RPMI8226 (cell line): ENCODE measurements around the gene WWC1.
A peak's percentile ranks its signal among the peaks of the same experiment; 100 is the strongest.
"Not testable (repeated sequence)": the region's sequence is repeated elsewhere in the genome, so short reads cannot be mapped to it uniquely, and the experiment has no call there.

Experiments
- DNase-seq: peaks from one replicate; pipeline ENCODE4 v3.0.0-alpha.2; 2015

WWC1 gene

DNA sequence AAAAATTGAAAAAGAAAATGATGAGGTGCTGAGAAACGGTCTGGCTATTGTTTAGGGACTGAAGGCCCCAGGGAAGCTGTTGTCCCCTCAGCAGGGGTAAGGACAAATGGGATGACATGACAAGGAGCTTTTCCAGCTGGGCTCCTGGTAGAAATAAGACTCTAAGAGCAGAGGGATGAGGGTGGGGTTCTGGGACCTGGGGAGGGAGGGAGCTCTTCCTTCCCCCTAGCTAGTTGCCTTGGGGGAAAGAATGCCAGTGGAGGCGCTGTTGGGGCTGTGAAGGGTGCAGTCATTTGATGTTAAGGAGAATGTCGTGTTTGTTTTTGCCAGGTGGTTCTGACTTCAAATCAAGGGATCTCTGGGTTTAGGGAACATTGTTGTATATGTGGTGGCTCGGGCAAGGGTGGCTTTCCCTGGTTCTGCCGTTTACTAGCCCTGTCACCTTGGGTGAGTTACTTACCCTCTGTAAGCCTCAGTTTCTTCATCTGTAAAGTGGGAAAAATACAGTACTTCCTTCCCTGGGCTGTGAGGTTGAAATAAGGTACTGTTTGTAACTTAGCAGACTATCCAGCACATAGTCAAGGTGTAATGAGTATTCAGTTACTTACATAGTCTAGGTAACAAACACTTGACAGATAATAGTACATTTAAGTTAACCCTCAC is 47.8 kb downstream of the WWC1 start:
- no peak for DNase-seq

DNA sequence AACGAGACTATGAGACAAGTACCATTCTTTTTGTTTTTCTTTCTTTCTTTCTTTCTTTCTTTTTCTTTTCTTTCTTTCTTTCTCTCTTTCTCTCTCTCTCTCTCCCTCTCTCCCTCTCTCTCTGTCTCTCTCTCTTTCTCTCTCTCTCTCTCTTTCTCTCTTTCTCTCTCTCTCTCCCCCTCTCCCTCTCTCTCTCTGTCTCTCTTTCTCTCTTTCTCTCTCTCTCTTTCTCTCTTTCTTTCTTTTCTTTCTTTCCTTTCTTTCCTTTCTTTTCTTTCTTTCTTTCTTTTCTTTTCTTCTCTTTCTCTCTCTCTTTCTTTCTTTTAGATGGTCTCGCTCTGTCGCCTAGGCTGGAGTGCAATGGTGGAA is 48.3 kb downstream of the WWC1 start:
- not testable (repeated sequence) for DNase-seq

DNA sequence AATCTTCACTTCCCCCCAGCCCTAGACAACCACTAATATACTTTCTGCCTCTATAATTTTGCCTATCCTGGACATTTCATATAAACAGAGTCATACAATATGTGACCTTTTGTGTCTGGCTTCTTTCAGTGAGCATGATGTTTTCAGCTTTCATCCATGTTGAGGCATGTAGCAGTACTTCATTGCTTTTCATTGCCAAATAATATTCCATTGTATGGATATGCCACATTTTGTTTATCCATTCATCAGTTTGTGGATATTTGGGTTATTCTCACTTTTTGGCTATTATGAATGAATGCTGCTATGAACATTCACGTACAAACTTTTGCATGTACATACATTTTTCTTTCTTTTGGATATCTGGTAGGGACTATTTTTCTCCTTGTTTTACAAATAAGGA is 49.0 kb downstream of the WWC1 start:
- no peak for DNase-seq

DNA sequence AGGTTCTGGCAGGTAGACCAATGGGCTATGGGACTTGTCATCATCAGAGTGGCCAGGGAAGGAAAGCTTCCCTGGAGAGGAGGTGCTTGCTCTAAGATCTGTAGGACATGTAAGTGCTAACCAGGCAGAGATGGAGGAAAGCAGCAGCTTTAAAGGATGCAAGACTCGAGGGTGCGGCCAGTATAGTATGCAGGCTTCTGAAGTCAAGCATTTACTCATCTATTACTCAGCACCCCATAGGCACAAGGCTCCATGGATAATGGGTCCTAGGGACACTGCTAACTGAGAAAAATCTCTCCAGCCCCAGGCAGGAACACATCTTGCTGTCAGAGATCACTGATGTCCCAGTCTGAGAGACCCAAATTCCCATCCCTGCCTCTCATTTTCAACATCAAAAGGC is 49.7 kb downstream of the WWC1 start:
- no peak for DNase-seq

DNA sequence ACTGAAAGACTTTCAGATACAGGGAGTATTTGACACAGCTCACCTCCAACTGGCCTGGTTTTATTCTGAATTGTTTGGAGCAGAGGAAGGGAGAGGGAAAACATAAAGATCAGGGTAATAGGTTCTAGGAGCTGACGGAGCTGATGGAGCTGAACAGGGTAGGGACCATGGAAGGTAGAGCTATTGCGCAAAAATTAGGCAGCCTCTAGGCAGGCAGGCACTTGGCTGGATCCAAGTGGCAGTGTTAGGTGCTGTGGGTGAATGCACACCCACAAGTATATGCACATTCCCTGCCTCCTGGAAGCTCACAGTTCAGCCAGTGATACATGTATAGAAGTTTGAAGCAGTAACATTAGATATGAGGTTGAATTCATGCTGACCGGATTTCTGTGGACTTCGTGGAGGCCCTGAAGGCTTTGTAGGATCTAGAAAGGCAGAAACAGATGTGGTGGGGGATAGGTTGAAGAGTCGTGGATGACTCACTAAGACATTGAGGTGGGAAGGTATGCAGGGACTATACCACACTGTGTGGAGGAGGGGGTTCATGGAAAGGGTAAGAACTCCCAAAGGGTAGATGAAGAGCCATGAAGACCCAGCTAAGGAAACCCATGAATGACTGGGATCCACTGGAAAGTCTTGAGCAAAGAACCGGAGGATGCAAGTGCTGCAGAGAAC is 50.8 kb downstream of the WWC1 start:
- DNase-seq, result no peak

DNA sequence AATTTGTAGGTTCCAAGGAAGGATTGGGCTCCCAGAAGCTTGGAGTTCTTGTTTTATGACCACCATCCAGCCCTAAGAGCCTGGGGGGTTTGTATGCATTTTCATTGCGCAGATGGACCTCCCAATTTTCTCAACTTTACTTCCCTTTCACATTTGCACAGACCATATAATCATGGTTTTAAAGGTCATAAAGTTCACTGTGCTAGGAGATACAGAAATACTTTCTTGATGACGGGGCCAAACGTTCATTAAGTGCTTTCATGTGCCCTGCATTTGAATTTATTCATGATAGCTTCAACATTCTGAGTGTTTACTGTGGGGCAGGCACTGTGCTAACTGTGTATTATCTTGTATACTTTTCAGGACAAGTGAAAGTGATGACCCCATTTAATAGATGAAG is 51.5 kb downstream of the WWC1 start:
- no peak for DNase-seq

DNA sequence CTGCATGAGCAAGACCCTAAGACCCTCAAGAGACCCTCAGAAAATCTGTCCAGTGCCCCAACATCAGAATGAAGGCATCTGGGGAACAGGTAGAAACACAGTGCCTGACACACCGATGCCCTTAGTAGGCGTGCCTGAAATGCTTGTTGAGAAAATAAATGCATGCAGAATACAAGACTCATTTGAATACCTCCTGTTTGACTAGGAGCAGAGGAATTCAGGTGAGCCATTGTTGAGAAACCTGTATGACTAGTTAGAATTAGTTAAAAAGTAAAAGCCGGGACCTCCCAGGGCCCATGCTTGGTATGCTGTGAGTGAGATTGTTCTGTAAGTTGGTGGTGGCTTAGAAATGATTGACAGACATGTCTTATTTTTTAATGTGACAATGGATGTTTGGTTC is 55.0 kb downstream of the WWC1 start:
- DNase-seq, result no peak

DNA sequence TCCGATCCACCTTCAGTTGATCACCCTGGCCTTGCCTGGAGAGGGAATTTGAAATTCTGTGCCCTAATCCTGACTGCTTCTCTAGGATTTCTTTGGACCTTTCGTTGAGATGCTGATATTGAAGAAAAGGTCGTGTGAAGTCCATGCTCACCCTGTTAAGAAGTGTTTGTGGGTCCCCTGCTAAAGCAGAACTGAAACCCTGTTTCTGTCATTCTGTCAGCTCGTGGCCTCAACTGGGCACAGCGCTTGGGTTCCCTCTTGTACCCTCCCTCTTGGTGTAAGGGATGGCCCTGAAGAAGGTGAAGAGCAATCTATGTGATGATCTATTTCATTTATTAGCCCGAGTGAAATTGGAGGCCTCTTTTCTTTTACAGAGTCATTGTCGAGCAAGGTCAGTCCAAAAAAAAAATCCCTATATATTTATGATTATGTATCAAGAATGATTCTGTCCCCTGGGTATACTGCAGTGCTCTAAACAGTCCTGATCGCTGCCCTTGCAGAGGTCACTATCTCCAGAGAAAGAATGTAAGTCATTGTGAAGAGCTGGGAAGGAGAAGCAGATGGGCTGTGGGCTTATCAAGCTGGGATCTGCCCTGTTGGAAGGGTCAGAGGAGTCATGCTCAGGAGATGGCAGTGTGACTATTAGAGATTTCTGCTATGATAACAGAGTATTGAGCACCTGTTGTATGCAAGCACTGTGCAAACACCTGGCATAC is 56.1 kb downstream of the WWC1 start:
- peak; percentile 83 for DNase-seq

DNA sequence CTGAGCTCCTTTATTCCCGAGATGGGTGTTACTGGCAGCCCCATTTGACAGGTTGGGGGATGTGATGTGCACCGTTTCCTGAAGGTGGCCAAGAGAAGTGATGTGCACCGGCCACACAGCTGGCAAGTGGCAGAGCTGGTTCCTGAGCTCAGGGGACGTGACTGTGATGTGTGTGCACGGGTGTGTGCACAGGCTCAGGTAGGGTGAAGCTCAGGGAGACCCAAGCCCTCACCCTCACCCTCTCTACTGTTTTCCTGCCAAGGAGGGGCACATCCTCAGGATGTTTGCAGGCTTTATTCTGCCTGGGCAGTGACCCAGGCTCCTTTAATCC is 56.6 kb downstream of the WWC1 start:
- DNase-seq, result no peak

DNA sequence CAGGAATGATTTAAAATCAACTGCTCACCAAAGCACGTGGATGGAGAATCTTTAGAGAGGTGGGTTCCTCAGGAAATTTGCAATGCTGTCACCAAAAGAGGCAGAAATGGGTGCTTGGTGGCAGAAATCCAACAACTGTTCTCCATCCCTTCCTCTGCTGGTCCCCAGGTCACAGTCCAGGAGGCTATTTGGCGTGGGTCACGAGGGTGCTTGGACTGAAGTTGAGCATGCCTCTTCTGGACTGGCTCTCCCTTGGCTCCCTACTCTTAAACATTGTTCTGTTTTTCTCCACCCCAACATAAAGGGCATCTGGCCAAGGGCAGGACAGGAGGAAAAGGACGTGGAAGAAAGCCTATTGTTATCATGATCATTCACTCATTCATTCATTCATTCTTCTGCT is 58.9 kb downstream of the WWC1 start:
- no peak for DNase-seq

DNA sequence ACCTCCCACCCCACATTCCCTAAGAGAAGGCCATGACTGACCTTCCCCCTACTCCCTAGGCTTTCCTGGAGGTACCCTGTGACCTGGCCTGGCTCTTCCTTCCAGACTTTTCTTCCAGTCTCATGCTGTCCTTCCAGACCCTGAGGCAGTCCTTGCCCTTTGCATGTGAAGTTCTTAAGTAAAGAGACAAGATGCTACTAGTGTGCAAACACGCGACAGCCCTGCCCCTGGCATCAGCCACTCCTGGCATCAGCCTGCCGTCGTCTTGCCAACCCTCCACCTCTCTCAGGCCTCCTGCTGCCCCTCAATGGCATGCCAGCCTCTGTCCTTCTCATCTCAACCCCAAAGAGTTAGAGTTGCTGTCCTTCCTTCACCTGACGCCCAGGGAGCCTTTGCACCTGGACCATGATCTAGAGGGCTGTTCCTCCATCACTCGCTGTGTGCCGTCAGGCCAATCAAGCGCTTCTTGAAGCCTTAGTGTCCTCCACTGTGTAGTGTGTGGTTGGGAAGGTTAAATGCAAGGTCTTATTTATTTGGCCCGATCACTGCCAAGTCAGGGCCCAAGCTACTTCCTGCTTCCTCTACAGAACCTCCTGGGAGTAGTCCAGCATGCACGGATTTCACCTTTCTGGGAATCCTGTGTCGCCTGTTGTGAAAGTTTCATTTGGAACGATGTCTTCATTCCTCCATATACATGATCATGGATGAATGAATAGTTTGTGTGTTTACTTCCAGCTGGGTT is 61.9 kb downstream of the WWC1 start:
- no peak for DNase-seq

DNA sequence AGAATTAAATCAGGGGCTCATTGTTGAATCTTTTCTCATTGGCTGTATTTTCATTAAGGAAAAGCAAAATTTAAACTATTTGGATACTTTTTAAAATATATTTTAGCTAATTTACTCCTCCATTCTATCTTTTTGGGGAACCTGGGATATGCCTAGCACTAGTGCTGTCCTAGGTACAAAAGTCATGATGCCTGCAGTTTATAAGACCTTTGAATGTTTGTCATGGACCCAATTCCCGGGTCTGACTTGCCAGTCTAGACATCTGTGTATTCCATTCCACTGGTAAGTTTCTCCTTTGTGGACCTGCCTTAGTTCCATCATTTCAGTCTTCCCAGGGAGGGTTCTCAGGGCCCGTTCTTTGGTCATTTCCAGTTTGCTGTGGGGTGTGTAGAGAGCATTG is 63.0 kb downstream of the WWC1 start:
- DNase-seq, result no peak

DNA sequence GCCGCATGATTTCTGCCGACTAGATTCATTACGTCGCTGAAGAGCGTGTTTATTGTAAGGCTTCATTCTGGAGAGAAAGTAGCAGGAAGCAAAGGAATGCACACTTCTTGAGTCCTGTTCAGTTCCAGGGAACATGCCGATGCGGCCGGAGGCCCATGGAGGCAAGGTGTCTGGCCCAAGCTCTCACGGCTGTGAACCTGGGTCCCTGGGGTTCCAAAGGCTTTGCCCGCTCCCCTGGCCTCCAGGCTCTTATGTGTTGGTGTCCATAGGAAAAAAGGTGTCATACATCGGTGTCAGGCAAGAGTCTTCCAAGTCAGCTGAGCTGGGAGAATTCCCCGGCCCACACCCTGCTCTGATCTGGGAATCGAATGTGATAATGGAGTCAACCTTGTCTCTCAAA is 64.7 kb downstream of the WWC1 start:
- no peak for DNase-seq

DNA sequence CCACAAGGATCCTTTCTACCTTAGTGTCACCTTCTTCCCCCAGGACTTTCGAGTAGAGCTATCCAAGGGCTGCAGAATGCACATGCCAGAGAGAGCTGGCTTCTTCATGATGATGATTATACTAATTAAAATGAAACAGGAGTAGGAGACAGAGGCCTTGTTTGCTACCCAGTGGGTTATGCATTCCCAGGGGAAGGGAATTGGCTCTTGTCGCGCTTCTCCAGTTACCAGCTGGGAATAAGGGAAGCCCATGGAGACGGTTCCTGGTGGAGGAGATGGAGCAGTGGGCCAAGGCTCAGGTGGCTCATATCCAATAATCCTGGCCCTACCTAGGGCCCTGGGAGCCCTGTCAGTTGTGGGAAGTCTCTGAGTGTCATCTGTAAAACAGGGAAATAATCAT is 65.1 kb downstream of the WWC1 start:
- DNase-seq, result no peak

DNA sequence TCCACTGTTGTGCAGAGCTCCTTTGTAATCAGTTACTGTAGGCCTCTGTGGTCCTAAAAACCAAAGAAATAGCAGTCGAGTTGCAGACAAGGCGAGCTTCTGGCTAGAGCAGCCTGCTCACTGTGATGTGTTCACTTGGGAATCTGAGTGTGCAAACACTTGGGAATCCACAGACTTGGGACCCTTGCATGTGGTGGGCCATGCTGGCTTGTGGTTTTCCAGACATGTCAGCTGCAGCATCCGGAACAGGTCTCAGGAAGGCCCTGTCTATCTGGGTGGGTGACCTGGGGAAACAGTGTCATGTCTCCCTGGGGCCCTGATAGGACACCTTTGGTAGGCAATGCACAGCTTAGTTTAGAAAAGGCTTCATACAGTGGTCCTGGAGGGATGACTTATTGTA is 66.4 kb downstream of the WWC1 start:
- DNase-seq, result no peak

DNA sequence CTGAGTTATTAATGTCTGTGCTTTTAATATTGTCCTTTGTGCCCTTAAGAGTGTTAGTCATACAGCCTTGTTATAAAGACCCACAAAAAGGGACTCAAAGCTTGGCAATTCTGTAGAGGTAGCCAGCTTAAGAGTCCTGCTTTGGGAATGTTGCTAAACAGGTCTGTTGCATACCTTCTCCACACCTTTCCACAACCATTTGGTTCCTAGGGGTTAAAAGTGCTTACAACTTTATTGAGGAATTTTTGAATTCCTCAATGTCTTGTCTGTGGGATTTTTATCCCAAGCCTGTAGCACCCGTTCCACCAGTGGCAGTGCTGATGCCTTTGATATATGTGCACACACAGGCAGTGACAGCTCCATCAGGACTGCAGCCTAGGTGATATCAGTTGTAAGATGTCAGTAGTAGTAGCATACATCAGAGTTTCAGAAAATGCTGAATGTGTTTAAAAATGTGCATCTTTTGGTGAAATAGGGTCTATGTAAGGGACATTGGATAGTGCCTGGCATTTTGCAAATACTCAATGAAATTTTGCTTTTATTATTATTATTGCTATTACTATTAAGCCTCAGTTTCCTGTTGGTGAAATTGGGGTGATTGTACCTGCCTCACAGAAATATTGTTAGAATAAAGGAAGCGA is 68.5 kb downstream of the WWC1 start:
- no peak for DNase-seq

DNA sequence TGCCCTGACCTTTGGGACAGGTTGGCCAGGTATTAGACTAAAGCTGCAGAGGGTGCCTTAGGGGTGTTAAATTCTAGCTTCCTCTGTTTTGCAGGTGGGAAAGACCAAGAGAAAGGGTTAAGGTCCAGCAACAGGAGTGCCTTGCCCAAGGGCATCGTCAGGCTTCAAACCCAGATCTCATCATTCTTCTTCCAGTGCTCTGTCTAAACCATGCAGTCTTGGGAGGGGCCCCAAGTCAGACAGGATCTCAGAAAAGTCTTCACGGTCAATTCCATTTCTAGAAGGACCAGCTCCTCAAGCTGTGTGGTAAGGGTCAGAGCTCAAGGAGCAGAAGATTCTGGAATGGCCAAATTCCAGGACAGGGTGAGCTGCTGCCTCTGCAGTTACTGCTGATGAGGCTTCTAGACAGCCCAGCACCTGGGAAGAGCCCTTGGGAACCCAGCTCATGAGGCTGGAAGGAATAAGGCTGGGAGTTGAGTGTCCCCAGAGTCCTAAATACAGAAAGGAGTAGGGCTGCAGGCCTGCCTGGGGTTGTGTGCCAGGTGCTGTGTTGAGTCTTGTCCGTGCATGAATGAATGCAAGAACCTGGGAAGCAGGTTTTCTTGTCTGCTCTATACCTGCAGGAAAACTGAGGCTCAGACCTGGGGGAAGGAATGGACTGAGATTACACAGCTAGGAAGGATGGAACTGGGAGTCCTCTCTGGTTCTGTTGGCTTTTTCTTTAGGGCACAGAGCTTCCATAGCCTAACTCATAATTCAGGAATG is 69.3 kb downstream of the WWC1 start:
- DNase-seq, result no peak

DNA sequence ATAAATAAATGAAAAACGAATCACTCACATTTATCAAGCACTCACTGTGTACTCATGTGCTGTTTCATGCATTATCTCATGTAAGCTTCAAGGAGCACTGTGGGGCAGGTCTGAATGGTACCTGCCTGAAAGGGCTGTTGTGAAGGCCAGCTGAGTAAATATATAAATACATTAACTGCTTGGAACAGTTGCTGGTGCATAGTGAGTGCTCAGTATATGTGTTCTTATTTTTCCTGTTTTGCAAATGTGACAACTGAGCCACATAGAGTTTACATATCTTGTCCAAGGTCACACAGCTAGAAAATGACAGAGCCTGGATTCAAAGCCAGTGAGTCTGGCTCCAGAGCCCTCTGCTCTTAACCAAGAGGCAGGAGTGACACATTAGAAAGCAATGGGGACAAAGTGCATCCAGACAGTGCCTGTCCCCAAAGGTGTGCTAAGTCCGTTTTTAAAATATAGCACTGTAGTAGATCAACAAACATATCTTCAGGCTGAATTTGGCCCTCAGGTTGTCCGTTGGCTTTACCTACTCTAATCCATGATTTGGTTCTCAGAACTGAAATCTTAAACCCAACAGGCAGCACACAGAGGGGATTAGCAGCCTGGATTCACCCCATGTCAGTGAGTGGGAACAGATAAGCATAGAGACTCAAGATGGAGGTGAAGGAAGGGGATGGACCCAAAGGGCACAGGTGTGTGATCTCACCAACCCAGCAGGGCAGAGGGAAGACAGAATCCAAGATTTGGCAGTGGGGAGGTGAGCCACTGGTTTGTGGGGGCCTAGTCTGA is 70.8 kb downstream of the WWC1 start:
- DNase-seq, result no peak

DNA sequence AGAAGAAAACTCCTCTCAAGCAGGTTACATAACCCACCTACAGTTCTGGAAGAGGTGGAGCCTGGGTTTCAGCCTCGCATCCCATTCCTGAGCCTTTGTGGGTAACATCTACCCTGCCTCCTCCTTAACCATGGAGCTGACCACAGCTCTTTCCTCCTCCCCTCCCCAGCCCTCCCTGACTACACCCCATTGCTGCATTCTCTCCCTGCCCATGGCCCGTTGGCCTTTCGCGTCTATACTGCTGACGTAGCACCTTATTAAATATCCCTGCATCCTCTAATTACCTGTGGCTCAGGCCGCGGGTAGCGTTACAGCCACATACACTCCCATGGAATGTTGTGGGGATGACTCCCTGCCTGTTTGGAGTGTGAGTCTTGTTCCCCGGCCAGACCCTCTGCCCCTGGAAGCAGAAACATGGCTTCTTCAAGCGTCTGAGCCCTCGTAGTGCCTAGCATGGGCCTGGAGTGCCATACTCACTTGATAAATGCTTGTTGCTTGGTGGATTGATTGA is 72.8 kb downstream of the WWC1 start:
- DNase-seq, result no peak

DNA sequence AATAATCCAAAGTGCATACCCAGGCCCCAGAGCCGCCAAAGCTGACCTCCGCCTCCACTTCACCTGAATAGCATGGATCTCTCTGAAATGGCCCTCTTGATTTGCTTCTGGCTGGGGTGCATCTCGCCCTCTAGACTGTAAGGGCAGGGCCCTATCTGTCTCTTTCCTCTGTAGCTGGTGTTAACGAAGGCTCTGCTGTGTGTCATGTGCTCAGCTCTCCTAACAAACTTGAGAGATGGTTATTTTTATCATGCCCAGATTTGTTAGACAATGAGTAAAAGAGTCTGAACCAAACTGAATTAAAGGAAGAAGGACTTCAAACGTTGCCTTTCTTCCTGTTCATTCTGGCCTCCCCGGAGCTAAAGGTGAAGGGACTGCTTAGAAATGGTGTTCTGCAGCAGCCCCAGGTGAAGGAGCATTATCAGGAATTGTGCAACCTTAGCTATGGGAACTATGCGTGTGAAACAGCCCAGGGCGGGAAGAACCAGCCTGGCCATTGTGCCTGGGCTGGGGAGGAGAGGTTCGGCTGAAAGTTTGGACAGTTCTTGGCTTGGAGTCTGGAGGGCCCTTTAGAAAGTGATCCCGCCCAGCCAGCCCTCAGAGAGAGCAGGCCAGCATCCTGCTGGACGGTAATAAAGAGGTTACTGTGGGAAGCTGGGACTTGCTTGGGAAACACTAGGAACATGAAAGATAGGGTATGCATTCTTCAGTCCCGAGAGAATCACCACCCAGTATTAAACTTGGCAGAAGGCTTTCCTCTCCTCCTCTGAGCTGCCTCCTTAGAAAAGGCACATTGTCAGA is 73.5 kb downstream of the WWC1 start:
- no peak for DNase-seq
